Panc1 (cell line): Measurements from ENCODE around the gene ATXN7L1. TPM values are rescaled to one million over a fixed set of nuclear protein-coding genes. Genes with fewer than 3 reads are reported as not detected.

Source experiments
- ATAC-seq: fragments of 200-7000 bp; cut with Tn5 transposase; 2 replicates; pipeline ENCODE4 v1.9.1; 2020; ENCODE audit warnings: mild to moderate bottlenecking, moderate library complexity
- BruUV-seq: library from RNA; stranded (reverse); fragments of 400-500 nt; replicated peaks from 2 replicates; lab custom pipeline; 2021; lab: Mats Ljungman, UMichigan
- CTCF ChIA-PET: fragments of 300-600 bp; sonication (Branson Sonifier 250); formaldehyde crosslinking; loops from one replicate; lab custom pipeline; 2022; ENCODE audit warnings: antibody characterized with exemption; lab: Charles Lee
- POLR2A ChIA-PET: fragments of 300-600 bp; sonication (Branson Sonifier 250); formaldehyde crosslinking; loops from one replicate; lab custom pipeline; 2022; ENCODE audit warnings: antibody characterized with exemption; lab: Charles Lee
- DNase-seq: peaks from one replicate; pipeline ENCODE4 v3.0.0-alpha.2; 2010; ENCODE audit warnings: low read depth, low spot score
- H3K27ac ChIP-seq: 2 replicates; pipeline ENCODE4 v1.5.1; 2011; ENCODE audit warnings: mild to moderate bottlenecking, low read length, inconsistent platforms
- H3K27me3 ChIP-seq: fragments of 200-500 bp; sonication (Bioruptor generic); 2 replicates; pipeline ENCODE4 v1.6.0; 2014; ENCODE audit warnings: low read length, inconsistent platforms; ENCODE audit not compliant: control insufficient read depth, insufficient read depth
- H3K36me3 ChIP-seq: fragments of 200-500 bp; sonication (Bioruptor generic); 2 replicates; pipeline ENCODE4 v1.5.1; 2014; ENCODE audit warnings: inconsistent platforms, mild to moderate bottlenecking, low read length, moderate library complexity; ENCODE audit not compliant: control insufficient read depth, insufficient read depth
- H3K4me1 ChIP-seq: 2 replicates; pipeline ENCODE4 v1.5.1; 2011; ENCODE audit warnings: inconsistent platforms, mild to moderate bottlenecking, low read length, moderate library complexity; ENCODE audit not compliant: control insufficient read depth, insufficient read depth
- H3K4me3 ChIP-seq, 2 experiments: 2 replicates each; pipeline ENCODE4 v1.5.1; 2011 to 2012; ENCODE audit warnings: low read depth in 2 of 2, low read length in 2 of 2, mild to moderate bottlenecking in 2 of 2, inconsistent platforms in 1 of 2, moderate library complexity in 1 of 2
- H3K9me3 ChIP-seq: fragments of 200-500 bp; sonication (Bioruptor generic); 2 replicates; pipeline ENCODE4 v1.5.1; 2014; ENCODE audit warnings: low read depth, mild to moderate bottlenecking, inconsistent platforms, low read length, moderate library complexity; ENCODE audit not compliant: control insufficient read depth, insufficient read depth
- CTCF ChIP-seq: fragments of 450-650 bp; IDR thresholded peaks from 2 replicates; pipeline ENCODE4 v1.5.1; 2017; ENCODE audit warnings: mild to moderate bottlenecking
- POLR2AphosphoS5 ChIP-seq: IDR thresholded peaks from 2 replicates; pipeline ENCODE4 v1.6.1; 2012; ENCODE audit warnings: mild to moderate bottlenecking, low read depth, low read length, moderate library complexity
- REST ChIP-seq, 2 experiments: IDR thresholded peaks; 2 replicates each; pipeline ENCODE4 v1.6.1; 2011 to 2012; ENCODE audit warnings: low read depth in 2 of 2, control low read depth in 1 of 2, low read length in 1 of 2, mild to moderate bottlenecking in 1 of 2, moderate library complexity in 1 of 2; ENCODE audit not compliant: insufficient read depth in 1 of 2
- SIN3A ChIP-seq: IDR thresholded peaks from 2 replicates; pipeline ENCODE4 v1.6.1; 2012; ENCODE audit warnings: low read depth, mild to moderate bottlenecking, low read length, moderate library complexity, borderline replicate concordance; ENCODE audit not compliant: insufficient read depth
- TCF7L2 ChIP-seq: IDR thresholded peaks from 2 replicates; pipeline ENCODE4 v1.6.1; 2011; ENCODE audit warnings: mild to moderate bottlenecking, low read depth, low read length, inconsistent platforms
- in situ Hi-C: cut with HindIII; loops from 2 replicates; pipeline ENCODE4 v1.10.0; 2016; ENCODE audit warnings: low sequenced_read_pairs, low pct_unique_long_range_greater_than_20kb
- intact Hi-C: fragments of 100-400 bp; cut with micrococcal nuclease; formaldehyde crosslinking; loops from one replicate; pipeline ENCODE4 v1.10.0; 2022; ENCODE audit not compliant: unreplicated experiment
- total RNA-seq: library from RNA; stranded (reverse); gene quantifications from one replicate; pipeline ENCODE4 v1.2.1, GENCODE V29; 2021; ENCODE audit not compliant: unreplicated experiment

The ATXN7L1 gene
- total RNA-seq, 1 experiment from 2014 or later: 10.8 TPM

DNA sequence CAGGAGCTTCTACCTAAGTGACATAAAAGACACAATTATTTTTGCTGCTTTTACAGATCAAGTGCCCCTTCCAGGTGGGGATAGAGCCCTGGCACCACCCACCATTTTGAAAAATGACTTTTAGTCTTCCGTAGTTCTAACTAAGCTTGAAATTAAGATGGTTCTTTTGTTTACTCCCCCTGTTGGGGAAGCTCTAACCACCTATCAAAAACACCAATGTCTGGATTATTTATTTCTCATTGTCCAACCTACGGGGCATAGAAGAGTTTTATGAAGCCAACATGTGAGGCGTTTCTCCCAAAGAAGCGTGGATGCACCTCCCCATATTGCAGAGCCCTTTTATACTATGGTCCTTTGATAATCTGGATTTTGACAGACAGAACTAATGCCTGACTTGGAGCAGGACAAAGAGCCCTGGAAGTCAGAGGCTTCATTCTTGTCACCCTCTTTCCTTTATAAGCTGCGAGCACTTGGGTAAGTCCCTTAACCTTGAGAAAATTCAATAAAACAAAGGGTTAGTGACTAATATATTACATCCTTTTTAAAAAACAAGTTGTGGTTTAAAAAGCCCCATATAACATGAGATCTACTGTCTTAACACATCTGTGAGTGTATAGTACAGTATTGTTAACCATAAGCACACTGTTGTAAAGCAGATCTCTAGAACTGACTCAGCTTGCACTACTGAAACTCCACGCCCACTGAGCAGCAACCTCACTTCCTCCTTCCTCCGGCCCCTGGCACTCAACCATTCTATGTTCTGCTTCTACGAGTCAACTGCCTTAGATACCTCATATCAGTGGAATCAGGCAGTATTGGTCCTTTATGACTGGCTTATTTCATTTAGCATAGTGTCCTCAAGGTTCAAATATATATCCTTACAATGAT, 67.5 kb downstream of the ATXN7L1 start:
- peaks cover 6% of the 10 kb centered on the region; the same call in 1 of the 2 replicates for H3K4me1 ChIP-seq
- no peaks in the 10 kb centered on the region for H3K36me3 ChIP-seq
- H3K27me3 ChIP-seq: no peaks in the 10 kb centered on the region
- H3K9me3 ChIP-seq: no peaks in the 10 kb centered on the region
- ChIA-PET CTCF (no interaction called here), POLR2A (no interaction called here)
- no peak for ATAC-seq
- no peak for DNase-seq
- no peak overlapping the region for H3K4me3 ChIP-seq
- no peak for TF ChIP-seq TCF7L2
- TF ChIP-seq SIN3A: no peak
- TF ChIP-seq REST (IDR thresholded peaks at IDR 0.05; ENCODE audit: insufficient read depth in 1 of 2, low read depth in 2 of 2, low read length in 1 of 2): no peak
- no peak for TF ChIP-seq POLR2AphosphoS5
- TF ChIP-seq CTCF: no peak
- intact Hi-C loops: no loop called here
- no TSS peak for BruUV-seq
- H3K27ac ChIP-seq: no peak overlapping the region
- in situ Hi-C loops: no loop called here

DNA sequence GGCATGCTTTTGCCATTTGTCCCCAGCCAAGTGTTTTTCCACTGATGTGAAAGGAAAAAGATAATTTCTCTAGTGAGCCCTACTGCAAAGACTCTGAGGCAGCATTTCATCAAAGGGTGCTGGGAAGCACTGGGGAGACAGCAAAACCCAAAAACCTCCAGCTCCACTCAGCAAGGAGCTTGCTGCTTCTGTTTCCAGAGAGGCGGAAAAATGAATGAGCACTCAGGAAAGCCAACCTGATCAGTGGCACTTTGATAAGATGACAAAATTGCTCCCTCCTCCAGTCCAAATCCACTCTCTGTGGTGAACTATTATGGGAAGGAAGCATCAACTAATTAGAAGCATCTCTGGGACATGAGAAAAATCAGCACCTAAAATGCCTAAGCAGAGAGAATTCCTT, 68.2 kb downstream of the ATXN7L1 start:
- no peak for ATAC-seq
- POLR2A ChIA-PET: interaction anchor here (0.6 kb wide), 1 partner anchor 30 kb away, joined by 3 read pairs; no protein-coding TSS in a partner anchor
- in situ Hi-C loops: no loop called here

More for the DNA sequence above, 68.2 kb downstream of the ATXN7L1 start:
- Histone ChIP-seq H3K9me3 (no peaks in the 10 kb centered on the region), H3K4me3 (no peak overlapping the region), H3K27me3 (no peaks in the 10 kb centered on the region), H3K27ac (no peak overlapping the region), H3K36me3 (no peaks in the 10 kb centered on the region), H3K4me1 (peaks cover 6% of the 10 kb centered on the region; the same call in 1 of the 2 replicates)
- no peak for DNase-seq
- BruUV-seq: no TSS peak
- CTCF ChIA-PET: interaction anchor here (0.6 kb wide), 1 partner anchor 449 kb away, joined by 4 read pairs; no protein-coding TSS in a partner anchor
- intact Hi-C loops: no loop called here
- TF ChIP-seq POLR2AphosphoS5 (no peak), CTCF (no peak)
